GM21360 (cell line): ENCODE data around the gene OLFM4.
"Not testable (repeated sequence)": the region's sequence is repeated elsewhere in the genome, so short reads cannot be mapped to it uniquely, and the experiment has no call there.

ENCODE experiments used
- ATAC-seq: cut with Tn5 transposase; IDR thresholded peaks from one replicate; pipeline ENCODE4 v1.9.1; 2021; ENCODE audit warnings: mild to moderate bottlenecking, moderate library complexity; ENCODE audit not compliant: unreplicated experiment

Gene OLFM4

GRCh38 chr13:53014018-53014417 is 14.6 kb upstream of the OLFM4 start:
- not testable (repeated sequence) for ATAC-seq

- no peak for ATAC-seq
Measured at GRCh38 chr13:53014495-53015443, 13.8 kb upstream of the OLFM4 start.

GRCh38 chr13:53015971-53016370 is 12.6 kb upstream of the OLFM4 start:
- ATAC-seq, result no peak

- no peak for ATAC-seq
Measured at GRCh38 chr13:53017433-53017970, 11.1 kb upstream of the OLFM4 start.

- no peak for ATAC-seq
Measured at GRCh38 chr13:53018690-53019647, 9.6 kb upstream of the OLFM4 start.

- ATAC-seq, result no peak
Measured at GRCh38 chr13:53020764-53021335, 7.8 kb upstream of the OLFM4 start.

GRCh38 chr13:53023246-53023645 is 5.4 kb upstream of the OLFM4 start:
- ATAC-seq, result no peak

GRCh38 chr13:53028063-53028462 is 550 bp upstream of the OLFM4 start:
- ATAC-seq, result no peak

GRCh38 chr13:53032849-53033248 is 4.2 kb downstream of the OLFM4 start:
- ATAC-seq, result no peak

GRCh38 chr13:53038993-53039392 is 10.4 kb downstream of the OLFM4 start:
- no peak for ATAC-seq

- ATAC-seq, result no peak
Measured at GRCh38 chr13:53041968-53042516, 13.4 kb downstream of the OLFM4 start.

GRCh38 chr13:53042877-53043276 is 14.3 kb downstream of the OLFM4 start:
- ATAC-seq, result no peak

GRCh38 chr13:53043398-53043797 is 14.8 kb downstream of the OLFM4 start:
- no peak for ATAC-seq

GRCh38 chr13:53045189-53045588 is 16.6 kb downstream of the OLFM4 start:
- ATAC-seq, result no peak

GRCh38 chr13:53048880-53049279 is 20.3 kb downstream of the OLFM4 start:
- no peak for ATAC-seq

- no peak for ATAC-seq
Measured at GRCh38 chr13:53050151-53050550, 21.5 kb downstream of the OLFM4 start.

- ATAC-seq, result no peak
Measured at GRCh38 chr13:53052675-53053074, 24.1 kb downstream of the OLFM4 start.

GRCh38 chr13:53054569-53054968 is 26.0 kb downstream of the OLFM4 start:
- ATAC-seq, result no peak

- ATAC-seq, result no peak
Measured at GRCh38 chr13:53058065-53058679, 29.6 kb downstream of the OLFM4 start.

- no peak for ATAC-seq
Measured at GRCh38 chr13:53060840-53061490, 32.4 kb downstream of the OLFM4 start.
